ENCODE data around the gene PTPRD.

PTPRD gene

DNA sequence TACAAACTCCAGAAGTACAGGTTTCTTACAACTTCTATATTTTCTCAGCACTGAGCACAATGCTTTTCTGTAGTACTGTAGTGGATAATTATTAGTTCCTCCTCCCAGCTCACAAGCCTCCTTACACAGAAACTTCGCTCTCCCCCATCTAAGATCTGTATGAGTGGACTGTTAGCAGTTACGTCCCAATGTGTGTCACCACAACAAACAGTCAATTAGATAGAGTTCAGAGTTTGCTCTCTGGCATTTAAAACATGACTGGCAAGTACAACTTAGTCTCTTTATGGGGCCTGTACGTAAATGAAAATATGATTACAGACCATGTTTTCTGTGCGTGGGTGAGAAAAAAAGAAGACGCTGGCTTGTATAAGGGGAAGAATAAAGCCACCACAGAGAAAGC, 2181.9 kb downstream of the PTPRD start:
- Histone ChIP-seq H3K4me2 (ENCODE audit: low read depth, low read length, poor library complexity, severe bottlenecking) (no peak overlapping the region), H4K20me1 (ENCODE audit: low read depth, low read length) (no peaks in the 10 kb centered on the region), H3K79me2 (ENCODE audit: insufficient read depth, low read length) (no peaks in the 10 kb centered on the region), H3K27me3 (ENCODE audit: low read length) (no peaks in the 10 kb centered on the region), H3K36me3 (ENCODE audit: low read length) (no peaks in the 10 kb centered on the region), H3K4me3 (ENCODE audit: insufficient read depth, low read length, poor library complexity, severe bottlenecking) (no peak overlapping the region), H3K9me2 (replicated peaks; ENCODE audit: insufficient read depth, low read length) (no peaks in the 10 kb centered on the region), H3K9ac (ENCODE audit: low read length) (no peak overlapping the region), H3F3A (ENCODE audit: insufficient read depth) (no peaks in the 10 kb centered on the region), H2AFZ (ENCODE audit: low read depth, low read length, severe bottlenecking) (no peak overlapping the region), H3K9me3 (ENCODE audit: insufficient read depth, low read length) (no peaks in the 10 kb centered on the region), H3K27ac (ENCODE audit: low read depth, low read length) (no peak overlapping the region)
- TF ChIP-seq EZH2phosphoT487 (conservative IDR thresholded peaks at IDR 0.05; ENCODE audit: low read length): no peak
- TF ChIP-seq, protein P1, sequence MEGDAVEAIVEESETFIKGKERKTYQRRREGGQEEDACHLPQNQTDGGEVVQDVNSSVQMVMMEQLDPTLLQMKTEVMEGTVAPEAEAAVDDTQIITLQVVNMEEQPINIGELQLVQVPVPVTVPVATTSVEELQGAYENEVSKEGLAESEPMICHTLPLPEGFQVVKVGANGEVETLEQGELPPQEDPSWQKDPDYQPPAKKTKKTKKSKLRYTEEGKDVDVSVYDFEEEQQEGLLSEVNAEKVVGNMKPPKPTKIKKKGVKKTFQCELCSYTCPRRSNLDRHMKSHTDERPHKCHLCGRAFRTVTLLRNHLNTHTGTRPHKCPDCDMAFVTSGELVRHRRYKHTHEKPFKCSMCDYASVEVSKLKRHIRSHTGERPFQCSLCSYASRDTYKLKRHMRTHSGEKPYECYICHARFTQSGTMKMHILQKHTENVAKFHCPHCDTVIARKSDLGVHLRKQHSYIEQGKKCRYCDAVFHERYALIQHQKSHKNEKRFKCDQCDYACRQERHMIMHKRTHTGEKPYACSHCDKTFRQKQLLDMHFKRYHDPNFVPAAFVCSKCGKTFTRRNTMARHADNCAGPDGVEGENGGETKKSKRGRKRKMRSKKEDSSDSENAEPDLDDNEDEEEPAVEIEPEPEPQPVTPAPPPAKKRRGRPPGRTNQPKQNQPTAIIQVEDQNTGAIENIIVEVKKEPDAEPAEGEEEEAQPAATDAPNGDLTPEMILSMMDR (IDR thresholded peaks at IDR 0.05; ENCODE audit: insufficient read depth, low read length, poor library complexity, severe bottlenecking): no peak

DNA sequence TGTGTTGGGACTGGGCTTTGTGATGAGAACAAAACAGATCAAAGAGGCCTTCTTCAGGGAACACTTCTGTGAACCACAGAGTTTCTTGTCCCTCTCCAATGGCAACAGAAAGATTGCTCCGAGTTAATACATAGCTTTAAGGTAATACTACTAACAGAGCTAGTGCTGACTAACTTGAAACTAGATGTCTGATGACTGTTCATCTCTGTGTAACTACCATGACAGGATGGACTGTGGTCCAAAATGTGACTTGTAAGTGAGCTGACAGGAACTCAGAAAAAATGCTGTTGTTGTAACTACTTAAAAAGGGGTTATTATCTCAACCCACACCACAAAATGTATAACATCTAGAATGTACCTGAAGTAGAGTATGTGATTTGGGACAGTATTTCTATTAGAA, 2183.0 kb downstream of the PTPRD start:
- H3K9me2 ChIP-seq (replicated peaks; ENCODE audit: insufficient read depth, low read length): no peaks in the 10 kb centered on the region
- no peaks in the 10 kb centered on the region for H3K9me3 ChIP-seq (ENCODE audit: insufficient read depth, low read length)
- H2AFZ ChIP-seq (ENCODE audit: low read depth, low read length, severe bottlenecking): no peak overlapping the region
- no peak overlapping the region for H3K9ac ChIP-seq (ENCODE audit: low read length)
- no peak overlapping the region for H3K4me3 ChIP-seq (ENCODE audit: insufficient read depth, low read length, poor library complexity, severe bottlenecking)
- H3K79me2 ChIP-seq (ENCODE audit: insufficient read depth, low read length): no peaks in the 10 kb centered on the region
- no peaks in the 10 kb centered on the region for H3F3A ChIP-seq (ENCODE audit: insufficient read depth)
- no peaks in the 10 kb centered on the region for H3K27me3 ChIP-seq (ENCODE audit: low read length)
- no peak for TF ChIP-seq EZH2phosphoT487 (conservative IDR thresholded peaks at IDR 0.05; ENCODE audit: low read length)
- TF ChIP-seq, protein P1 (IDR thresholded peaks at IDR 0.05; ENCODE audit: insufficient read depth, low read length, poor library complexity, severe bottlenecking): no peak
- H3K27ac ChIP-seq (ENCODE audit: low read depth, low read length): no peak overlapping the region
- H4K20me1 ChIP-seq (ENCODE audit: low read depth, low read length): no peaks in the 10 kb centered on the region
- H3K4me2 ChIP-seq (ENCODE audit: low read depth, low read length, poor library complexity, severe bottlenecking): no peak overlapping the region
- no peaks in the 10 kb centered on the region for H3K36me3 ChIP-seq (ENCODE audit: low read length)

DNA sequence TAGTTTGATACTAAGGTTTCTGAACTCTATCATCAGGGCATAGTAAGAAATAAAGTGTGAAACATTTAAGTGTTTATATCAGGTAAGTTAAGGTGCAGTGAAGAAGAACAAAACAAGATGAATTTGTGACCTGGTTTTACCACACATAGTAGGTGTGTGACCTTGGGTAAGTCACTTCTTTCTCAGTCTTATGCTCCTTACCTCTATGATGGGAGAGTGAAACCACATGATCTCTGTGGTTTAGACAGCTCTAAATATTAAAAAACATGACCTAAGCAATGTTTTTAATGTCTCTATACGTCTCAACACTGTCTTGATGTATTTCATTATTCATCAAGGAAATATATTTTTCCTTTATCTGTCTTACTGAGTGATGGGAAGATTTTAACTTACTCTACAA, 2183.6 kb downstream of the PTPRD start:
- Histone ChIP-seq H3K36me3 (ENCODE audit: low read length) (no peaks in the 10 kb centered on the region), H2AFZ (ENCODE audit: low read depth, low read length, severe bottlenecking) (no peak overlapping the region), H3K27me3 (ENCODE audit: low read length) (no peaks in the 10 kb centered on the region), H4K20me1 (ENCODE audit: low read depth, low read length) (no peaks in the 10 kb centered on the region), H3K4me3 (ENCODE audit: insufficient read depth, low read length, poor library complexity, severe bottlenecking) (no peak overlapping the region), H3K27ac (ENCODE audit: low read depth, low read length) (no peak overlapping the region), H3K9ac (ENCODE audit: low read length) (no peak overlapping the region), H3K4me2 (ENCODE audit: low read depth, low read length, poor library complexity, severe bottlenecking) (no peak overlapping the region), H3F3A (ENCODE audit: insufficient read depth) (no peaks in the 10 kb centered on the region), H3K79me2 (ENCODE audit: insufficient read depth, low read length) (no peaks in the 10 kb centered on the region), H3K9me3 (ENCODE audit: insufficient read depth, low read length) (no peaks in the 10 kb centered on the region), H3K9me2 (replicated peaks; ENCODE audit: insufficient read depth, low read length) (no peaks in the 10 kb centered on the region)
- TF ChIP-seq, protein P1 (IDR thresholded peaks at IDR 0.05; ENCODE audit: insufficient read depth, low read length, poor library complexity, severe bottlenecking): no peak
- TF ChIP-seq EZH2phosphoT487 (conservative IDR thresholded peaks at IDR 0.05; ENCODE audit: low read length): no peak
